Endodermal cell (in vitro differentiated cells): Measurements from ENCODE around the gene AHRR. TPM values are rescaled to one million over a fixed set of nuclear protein-coding genes. Genes with fewer than 3 reads are reported as not detected.
A peak's percentile ranks its signal among the peaks of the same experiment; 100 is the strongest.

Source experiments
- DNase-seq: peaks from one replicate; pipeline ENCODE4 v3.0.0-alpha.2; 2017
- H3K27ac ChIP-seq: 2 replicates; pipeline ENCODE4 v1.5.1; 2013; ENCODE audit warnings: mild to moderate bottlenecking, low read depth, low read length, moderate library complexity
- H3K27me3 ChIP-seq: 2 replicates; pipeline ENCODE4 v1.6.1; 2013; ENCODE audit warnings: mild to moderate bottlenecking, low read length, moderate library complexity; ENCODE audit not compliant: insufficient read depth, control insufficient read depth, poor library complexity, severe bottlenecking
- H3K36me3 ChIP-seq: 2 replicates; pipeline ENCODE4 v1.7.0; 2013; ENCODE audit warnings: mild to moderate bottlenecking, low read length, moderate library complexity; ENCODE audit not compliant: control insufficient read depth, insufficient read depth
- H3K4me1 ChIP-seq: one replicate; pipeline ENCODE4 v1.7.0; 2013; ENCODE audit warnings: low read length; ENCODE audit not compliant: control insufficient read depth, insufficient read depth
- H3K4me3 ChIP-seq: 2 replicates; pipeline ENCODE4 v1.5.1; 2013; ENCODE audit warnings: mild to moderate bottlenecking, low read length, moderate library complexity
- H3K9ac ChIP-seq: 2 replicates; pipeline ENCODE4 v1.6.1; 2013; ENCODE audit warnings: mild to moderate bottlenecking, low read length, moderate library complexity; ENCODE audit not compliant: poor library complexity, severe bottlenecking; ENCODE audit errors: extremely low read depth
- H3K9me3 ChIP-seq: 2 replicates; pipeline ENCODE4 v1.6.1; 2013; ENCODE audit warnings: mild to moderate bottlenecking, low read length, moderate library complexity; ENCODE audit not compliant: control insufficient read depth
- H3K27ac Mint-ChIP-seq: 2 replicates; pipeline ENCODE4 v1.8.0; 2020; ENCODE audit warnings: mixed read lengths
- H3K27me3 Mint-ChIP-seq: 2 replicates; pipeline ENCODE4 v1.8.0; 2021; ENCODE audit warnings: mild to moderate bottlenecking, mixed read lengths; ENCODE audit not compliant: insufficient read depth
- H3K36me3 Mint-ChIP-seq: 2 replicates; pipeline ENCODE4 v1.8.0; 2020; ENCODE audit warnings: low read depth, mixed read lengths
- H3K4me1 Mint-ChIP-seq: 2 replicates; pipeline ENCODE4 v1.8.0; 2020; ENCODE audit warnings: mixed read lengths
- H3K4me3 Mint-ChIP-seq: 2 replicates; pipeline ENCODE4 v1.8.0; 2020; ENCODE audit warnings: mild to moderate bottlenecking, moderate library complexity, mixed read lengths
- H3K9me3 Mint-ChIP-seq: 2 replicates; pipeline ENCODE4 v1.8.0; 2020; ENCODE audit warnings: mild to moderate bottlenecking, mixed read lengths
- WGBS, 2 experiments: methylation state at CpG; one replicate each; pipeline versions ENCODE4 v1.1.5 to v1.1.7; 2013; ENCODE audit warnings: missing lambda C conversion rate in 2 of 2, mixed read lengths in 1 of 2; ENCODE audit not compliant: insufficient coverage in 1 of 2, insufficient read length in 1 of 2; 5-methylcytosine and 5-hydroxymethylcytosine counted together
- total RNA-seq, 2 donors: library from RNA; stranded (reverse); fragmentation: NEBNext Ultra II Directional in 1 of 2; extraction: Animal tissue kit (Norgen Biotek cat#: 25700) in 1 of 2; gene quantifications; 2 replicates in 1 of 2; 3 replicates in 1 of 2; pipeline ENCODE4 v1.2.1, GENCODE V29; 2021
- TF ChIP-seq, protein P1 (sequence below): fragments of 200-600 bp; sonication (generic); conservative IDR thresholded peaks from 2 replicates; pipeline ENCODE4 v1.5.0; 2021; ENCODE audit warnings: antibody characterized with exemption, mild to moderate bottlenecking

Gene AHRR
- total RNA-seq, 2 donors from 2014 or later = 1.4 to 2.0 TPM

DNA sequence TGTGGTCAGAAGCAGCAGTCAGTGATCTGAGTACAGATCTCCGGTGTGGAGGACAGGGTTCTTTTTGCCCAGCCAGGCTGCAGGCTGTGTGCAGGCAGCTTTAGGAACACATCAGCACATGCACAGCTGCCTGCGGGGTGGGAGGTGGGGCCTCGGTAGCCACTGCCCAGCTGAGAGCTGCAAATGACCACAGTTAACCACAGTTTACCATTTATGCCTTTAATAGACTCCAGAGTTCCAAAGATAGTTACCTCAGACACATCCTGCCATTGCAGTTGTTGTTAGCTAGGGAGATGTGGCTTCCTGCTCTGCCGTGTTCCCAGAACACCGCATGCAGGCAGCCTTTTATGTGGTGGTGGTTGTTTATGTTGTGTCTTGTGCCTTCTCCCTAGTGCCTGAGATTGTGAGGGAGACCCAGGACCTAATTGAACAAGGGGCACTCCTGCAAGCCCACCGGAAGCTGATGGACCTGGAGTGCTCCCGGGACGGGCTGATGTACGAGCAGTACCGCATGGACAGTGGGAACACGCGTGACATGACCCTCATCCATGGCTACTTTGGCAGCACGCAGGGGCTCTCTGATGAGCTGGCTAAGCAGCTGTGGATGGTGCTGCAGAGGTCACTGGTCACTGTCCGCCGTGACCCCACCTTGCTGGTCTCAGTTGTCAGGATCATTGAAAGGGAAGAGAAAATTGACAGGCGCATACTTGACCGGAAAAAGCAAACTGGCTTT is 131.6 kb downstream of the AHRR start:
- H3K9me3 Mint-ChIP-seq = peaks cover 6% of the 10 kb centered on the region
- no peaks in the 10 kb centered on the region for H3K4me1 Mint-ChIP-seq
- Histone ChIP-seq H3K27ac (no peak overlapping the region), H3K36me3 (peaks cover 93% of the 10 kb centered on the region), H3K9me3 (peaks cover 13% of the 10 kb centered on the region), H3K4me3 (no peak overlapping the region), H3K27me3 (no peaks in the 10 kb centered on the region), H3K9ac (no peak overlapping the region), H3K4me1 (no peaks in the 10 kb centered on the region)
- WGBS, 2 experiments = 94 to 96% methylated on average over 14 to 17 of the region's 17 CpGs
- TF ChIP-seq, protein P1, sequence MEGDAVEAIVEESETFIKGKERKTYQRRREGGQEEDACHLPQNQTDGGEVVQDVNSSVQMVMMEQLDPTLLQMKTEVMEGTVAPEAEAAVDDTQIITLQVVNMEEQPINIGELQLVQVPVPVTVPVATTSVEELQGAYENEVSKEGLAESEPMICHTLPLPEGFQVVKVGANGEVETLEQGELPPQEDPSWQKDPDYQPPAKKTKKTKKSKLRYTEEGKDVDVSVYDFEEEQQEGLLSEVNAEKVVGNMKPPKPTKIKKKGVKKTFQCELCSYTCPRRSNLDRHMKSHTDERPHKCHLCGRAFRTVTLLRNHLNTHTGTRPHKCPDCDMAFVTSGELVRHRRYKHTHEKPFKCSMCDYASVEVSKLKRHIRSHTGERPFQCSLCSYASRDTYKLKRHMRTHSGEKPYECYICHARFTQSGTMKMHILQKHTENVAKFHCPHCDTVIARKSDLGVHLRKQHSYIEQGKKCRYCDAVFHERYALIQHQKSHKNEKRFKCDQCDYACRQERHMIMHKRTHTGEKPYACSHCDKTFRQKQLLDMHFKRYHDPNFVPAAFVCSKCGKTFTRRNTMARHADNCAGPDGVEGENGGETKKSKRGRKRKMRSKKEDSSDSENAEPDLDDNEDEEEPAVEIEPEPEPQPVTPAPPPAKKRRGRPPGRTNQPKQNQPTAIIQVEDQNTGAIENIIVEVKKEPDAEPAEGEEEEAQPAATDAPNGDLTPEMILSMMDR = no peak
- DNase-seq = peak; percentile 30
- no peak overlapping the region for H3K4me3 Mint-ChIP-seq
- no peaks in the 10 kb centered on the region for H3K27me3 Mint-ChIP-seq
- H3K27ac Mint-ChIP-seq = no peak overlapping the region
- H3K36me3 Mint-ChIP-seq = peaks cover 72% of the 10 kb centered on the region

- H3K9ac ChIP-seq = no peak overlapping the region
- Mint-ChIP-seq H3K27ac (peak overlapping the region; percentile 26), H3K9me3 (peaks cover 6% of the 10 kb centered on the region), H3K27me3 (no peaks in the 10 kb centered on the region), H3K4me3 (no peak overlapping the region), H3K36me3 (peaks cover 70% of the 10 kb centered on the region), H3K4me1 (no peaks in the 10 kb centered on the region)
- TF ChIP-seq, protein P1 = no peak
- H3K36me3 ChIP-seq = peaks cover 86% of the 10 kb centered on the region
- peak; percentile 24 for DNase-seq
- H3K4me1 ChIP-seq = no peaks in the 10 kb centered on the region
- H3K27me3 ChIP-seq = no peaks in the 10 kb centered on the region
- H3K4me3 ChIP-seq = no peak overlapping the region
- peaks cover 13% of the 10 kb centered on the region for H3K9me3 ChIP-seq
- H3K27ac ChIP-seq = no peak overlapping the region
- WGBS, 2 experiments = 93 to 95% methylated on average over 12 to 16 of the region's 16 CpGs
These were observed 132.4 kb downstream of the AHRR start for GRCh38 chr5:453725-454481.

DNA sequence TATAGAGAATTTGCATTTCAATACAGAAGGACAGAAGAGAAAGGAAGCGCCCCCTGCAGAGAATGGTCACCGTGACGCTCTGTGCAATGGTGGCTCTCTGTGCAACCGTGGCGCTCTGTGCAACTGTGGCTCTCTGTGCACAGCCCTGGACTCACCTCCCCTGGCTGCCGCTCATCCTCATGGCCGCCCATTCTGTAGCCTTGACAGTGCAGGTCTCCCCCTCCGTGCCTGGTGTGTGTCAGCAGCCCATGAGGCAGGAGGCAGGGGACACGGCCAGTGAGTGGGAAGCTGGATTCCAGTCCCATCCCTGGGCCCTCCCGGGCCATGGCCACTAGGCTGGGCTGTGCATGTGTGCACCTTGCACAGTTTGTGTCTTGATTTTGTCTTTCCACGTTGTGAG is 133.4 kb downstream of the AHRR start:
- no peaks in the 10 kb centered on the region for H3K27me3 ChIP-seq
- no peak overlapping the region for H3K9ac ChIP-seq
- peaks cover 13% of the 10 kb centered on the region for H3K9me3 ChIP-seq
- Mint-ChIP-seq H3K36me3 (peaks cover 71% of the 10 kb centered on the region), H3K27me3 (no peaks in the 10 kb centered on the region), H3K27ac (no peak overlapping the region), H3K4me3 (no peak overlapping the region), H3K9me3 (peaks cover 6% of the 10 kb centered on the region), H3K4me1 (no peaks in the 10 kb centered on the region)
- WGBS, 2 experiments = 84 to 88% methylated on average over 8 to 11 of the region's 11 CpGs
- no peak overlapping the region for H3K27ac ChIP-seq
- peaks cover 79% of the 10 kb centered on the region for H3K36me3 ChIP-seq
- no peaks in the 10 kb centered on the region for H3K4me1 ChIP-seq
- no peak overlapping the region for H3K4me3 ChIP-seq
- peak; percentile 40 for DNase-seq
- TF ChIP-seq, protein P1 = no peak
